ENCODE measurements around the gene LSP1. TPM values are rescaled to one million over a fixed set of nuclear protein-coding genes. Genes with fewer than 3 reads are reported as not detected.

Gene LSP1
- total and polyA plus RNA-seq, 2 experiments from 2014 or later = 29.9 to 47.0 TPM

DNA sequence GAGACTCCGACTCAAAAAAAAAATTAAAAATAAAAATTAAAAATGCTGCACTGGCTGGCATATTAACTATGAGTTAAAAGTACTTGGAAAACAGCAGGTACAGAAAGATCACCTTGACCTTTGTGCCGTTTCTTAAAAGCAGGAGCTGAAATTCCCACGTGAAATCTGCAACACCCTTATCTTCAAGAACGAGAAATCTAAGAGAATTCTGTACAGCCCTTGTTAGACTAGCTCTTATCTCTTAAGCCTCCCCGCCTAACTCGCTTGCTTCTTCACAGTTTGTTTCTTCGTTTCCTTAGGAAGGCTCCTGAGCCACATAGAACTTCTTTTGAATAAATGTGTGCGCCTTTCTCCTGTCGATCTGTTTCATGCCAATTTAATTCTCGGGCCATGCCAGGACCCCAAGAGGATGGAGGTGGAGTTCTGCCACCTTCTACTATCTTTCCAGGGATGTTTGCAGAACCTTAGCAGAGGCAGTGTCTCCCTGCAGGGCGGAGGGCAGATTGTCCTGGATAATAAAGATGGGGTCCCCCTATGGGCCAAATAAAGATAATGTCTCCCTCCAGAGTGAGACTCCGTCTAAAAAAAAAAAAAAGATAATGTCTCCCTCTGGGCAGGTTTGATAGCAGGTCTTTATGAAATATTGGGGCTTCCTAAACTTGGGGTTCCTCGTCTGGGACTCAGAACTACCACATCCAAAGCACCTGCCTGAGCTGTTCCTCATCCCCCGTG, 45.5 kb upstream of the LSP1 start:
- Histone ChIP-seq H3K36me3 (replicated peaks; ENCODE audit: insufficient read depth, low read depth) (no peaks in the 10 kb centered on the region), H3K79me2 (no peaks in the 10 kb centered on the region), H3K27me3 (no peaks in the 10 kb centered on the region), H4K20me1 (ENCODE audit: insufficient read depth, poor library complexity, severe bottlenecking) (no peaks in the 10 kb centered on the region), H3K4me3 (no peak overlapping the region), H3K9me2 (replicated peaks; ENCODE audit: insufficient read depth) (no peaks in the 10 kb centered on the region), H3K27ac (no peak overlapping the region), H3K9me3 (ENCODE audit: low read depth) (no peaks in the 10 kb centered on the region), H3K4me2 (peak overlapping the region; percentile 62), H3K4me1 (ENCODE audit: insufficient read depth) (peaks cover 6% of the 10 kb centered on the region), H2AFZ (no peak overlapping the region)
- TF ChIP-seq CTCF (IDR thresholded peaks at IDR 0.05; ENCODE audit: poor library complexity) (no peak), EZH2phosphoT487 (IDR thresholded peaks at IDR 0.05; ENCODE audit: low read depth, severe bottlenecking, unreplicated experiment) (no peak), EZH2 (IDR thresholded peaks at IDR 0.05; ENCODE audit: borderline replicate concordance) (no peak)
- 49% methylated on average over 14 of the region's 14 CpGs for WGBS (ENCODE audit: low lambda C conversion rate, missing lambda C conversion rate)
- DNase-seq (ENCODE audit: low spot score) = peak; percentile 37

GRCh38 chr11:1810761-1811160, 42.1 kb upstream of the LSP1 start:
- TF ChIP-seq EZH2phosphoT487 (IDR thresholded peaks at IDR 0.05; ENCODE audit: low read depth, severe bottlenecking, unreplicated experiment) (no peak), CTCF (IDR thresholded peaks at IDR 0.05; ENCODE audit: poor library complexity) (no peak), EZH2 (IDR thresholded peaks at IDR 0.05; ENCODE audit: borderline replicate concordance) (no peak)
- no peaks in the 10 kb centered on the region for H3K9me2 ChIP-seq (replicated peaks; ENCODE audit: insufficient read depth)
- H3K27ac ChIP-seq = no peak overlapping the region
- no peaks in the 10 kb centered on the region for H3K9me3 ChIP-seq (ENCODE audit: low read depth)
- no peaks in the 10 kb centered on the region for H3K27me3 ChIP-seq
- no peaks in the 10 kb centered on the region for H4K20me1 ChIP-seq (ENCODE audit: insufficient read depth, poor library complexity, severe bottlenecking)
- WGBS (ENCODE audit: low lambda C conversion rate, missing lambda C conversion rate) = 88% methylated on average over 10 of the region's 10 CpGs
- H3K4me1 ChIP-seq (ENCODE audit: insufficient read depth) = peaks cover 6% of the 10 kb centered on the region
- no peaks in the 10 kb centered on the region for H3K79me2 ChIP-seq
- H3K4me2 ChIP-seq = no peak overlapping the region
- H3K4me3 ChIP-seq = no peak overlapping the region
- no peak for DNase-seq (ENCODE audit: low spot score)
- H3K36me3 ChIP-seq (replicated peaks; ENCODE audit: insufficient read depth, low read depth) = no peaks in the 10 kb centered on the region
- no peak overlapping the region for H2AFZ ChIP-seq

- Histone ChIP-seq H3K4me3 (no peak overlapping the region), H2AFZ (no peak overlapping the region), H3K4me1 (ENCODE audit: insufficient read depth) (peaks cover 6% of the 10 kb centered on the region), H3K9me3 (ENCODE audit: low read depth) (no peaks in the 10 kb centered on the region), H3K27ac (no peak overlapping the region), H3K36me3 (replicated peaks; ENCODE audit: insufficient read depth, low read depth) (no peaks in the 10 kb centered on the region), H3K79me2 (no peaks in the 10 kb centered on the region), H3K27me3 (no peaks in the 10 kb centered on the region), H4K20me1 (ENCODE audit: insufficient read depth, poor library complexity, severe bottlenecking) (no peaks in the 10 kb centered on the region), H3K4me2 (no peak overlapping the region), H3K9me2 (replicated peaks; ENCODE audit: insufficient read depth) (no peaks in the 10 kb centered on the region)
- no peak for DNase-seq (ENCODE audit: low spot score)
- 86% methylated on average over 5 of the region's 5 CpGs for WGBS (ENCODE audit: low lambda C conversion rate, missing lambda C conversion rate)
- TF ChIP-seq EZH2 (IDR thresholded peaks at IDR 0.05; ENCODE audit: borderline replicate concordance) (no peak), EZH2phosphoT487 (IDR thresholded peaks at IDR 0.05; ENCODE audit: low read depth, severe bottlenecking, unreplicated experiment) (no peak), CTCF (IDR thresholded peaks at IDR 0.05; ENCODE audit: poor library complexity) (no peak)
These were observed 40.6 kb upstream of the LSP1 start for GRCh38 chr11:1812274-1812673.
